Trophoblast cell (in vitro differentiated cells and primary cell): ENCODE results near the gene PALB2.

Experiments used
- DNase-seq, 2 donors: peaks; one replicate each; pipeline ENCODE4 v3.0.0-alpha.2; 2016
- H2AFZ ChIP-seq: 2 replicates; pipeline ENCODE4 v1.6.1; 2013; ENCODE audit warnings: low read length, moderate library complexity, mild to moderate bottlenecking; ENCODE audit not compliant: insufficient read depth, poor library complexity
- H2AK5ac ChIP-seq: 2 replicates; pipeline ENCODE4 v1.6.1; 2013; ENCODE audit warnings: mild to moderate bottlenecking, low read length
- H2BK120ac ChIP-seq: 2 replicates; pipeline ENCODE4 v1.6.1; 2013; ENCODE audit warnings: low read length, mild to moderate bottlenecking, moderate library complexity; ENCODE audit not compliant: insufficient read depth, poor library complexity
- H2BK12ac ChIP-seq: 2 replicates; pipeline ENCODE4 v1.6.1; 2013; ENCODE audit warnings: mild to moderate bottlenecking, low read length, moderate library complexity
- H2BK5ac ChIP-seq: 2 replicates; pipeline ENCODE4 v1.6.1; 2013; ENCODE audit warnings: low read length, low read depth, moderate library complexity, mild to moderate bottlenecking; ENCODE audit not compliant: poor library complexity
- H3K14ac ChIP-seq: 2 replicates; pipeline ENCODE4 v1.6.1; 2013; ENCODE audit warnings: mild to moderate bottlenecking, low read length
- H3K18ac ChIP-seq: 2 replicates; pipeline ENCODE4 v1.6.1; 2013; ENCODE audit warnings: mild to moderate bottlenecking, low read length
- H3K23ac ChIP-seq: 2 replicates; pipeline ENCODE4 v1.6.1; 2013; ENCODE audit warnings: low read length
- H3K27ac ChIP-seq: 2 replicates; pipeline ENCODE4 v1.5.1; 2013; ENCODE audit warnings: low read depth, mild to moderate bottlenecking, inconsistent platforms, low read length, moderate library complexity
- H3K27me3 ChIP-seq: 2 replicates; pipeline ENCODE4 v1.6.1; 2013; ENCODE audit warnings: inconsistent platforms, mild to moderate bottlenecking, low read length, moderate library complexity; ENCODE audit not compliant: insufficient read depth
- H3K36me3 ChIP-seq, 2 experiments: 1 replicate in 1 of 2; 2 replicates in 1 of 2; pipeline ENCODE4 v1.6.1; 2013; ENCODE audit warnings: low read length in 2 of 2, mild to moderate bottlenecking in 2 of 2, moderate library complexity in 1 of 2; ENCODE audit not compliant: insufficient read depth in 2 of 2, control insufficient read depth in 1 of 2
- H3K4ac ChIP-seq: 2 replicates; pipeline ENCODE4 v1.6.1; 2013; ENCODE audit warnings: low read depth, mild to moderate bottlenecking, low read length, moderate library complexity
- H3K4me1 ChIP-seq, 2 experiments: 1 replicate in 1 of 2; 2 replicates in 1 of 2; pipeline ENCODE4 v1.6.1; 2013; ENCODE audit warnings: low read length in 2 of 2, mild to moderate bottlenecking in 2 of 2, moderate library complexity in 1 of 2; ENCODE audit not compliant: insufficient read depth in 2 of 2, control insufficient read depth in 1 of 2
- H3K4me2 ChIP-seq: 2 replicates; pipeline ENCODE4 v1.6.1; 2013; ENCODE audit warnings: inconsistent platforms, mild to moderate bottlenecking, low read length, moderate library complexity
- H3K4me3 ChIP-seq: 2 replicates; pipeline ENCODE4 v1.5.1; 2013; ENCODE audit warnings: mild to moderate bottlenecking, low read depth, low read length, inconsistent platforms
- H3K79me1 ChIP-seq: one replicate; pipeline ENCODE4 v1.6.1; 2013; ENCODE audit warnings: low read length
- H3K79me2 ChIP-seq: 2 replicates; pipeline ENCODE4 v1.6.1; 2013; ENCODE audit warnings: low read length, mild to moderate bottlenecking; ENCODE audit not compliant: control insufficient read depth, insufficient read depth, poor library complexity
- H3K9ac ChIP-seq: 2 replicates; pipeline ENCODE4 v1.6.1; 2013; ENCODE audit warnings: mild to moderate bottlenecking, low read length
- H3K9me3 ChIP-seq: 2 replicates; pipeline ENCODE4 v1.6.1; 2013; ENCODE audit warnings: low read depth, mild to moderate bottlenecking, control low read depth, inconsistent platforms, low read length; ENCODE audit not compliant: insufficient read depth
- H4K12ac ChIP-seq: 2 replicates; pipeline ENCODE4 v1.6.1; 2013; ENCODE audit warnings: low read depth, mild to moderate bottlenecking, low read length, moderate library complexity
- H4K8ac ChIP-seq: 2 replicates; pipeline ENCODE4 v1.6.1; 2013; ENCODE audit warnings: low read depth, mild to moderate bottlenecking, low read length, moderate library complexity
- H4K91ac ChIP-seq: one replicate; pipeline ENCODE4 v1.6.1; 2013; ENCODE audit warnings: low read depth, mild to moderate bottlenecking, low read length, moderate library complexity
- WGBS: extraction: QIAGEN DNeasy Blood & Tissue Kit; methylation state at CpG from one replicate; pipeline ENCODE4 v1.1.7; 2013; ENCODE audit warnings: missing lambda C conversion rate; ENCODE audit not compliant: insufficient read length, insufficient coverage; ENCODE audit errors: extremely low coverage; 5-methylcytosine and 5-hydroxymethylcytosine counted together

Gene PALB2

GRCh38 chr16:23575834-23576233 lies 65.3 kb downstream of the PALB2 start:
- Histone ChIP-seq H2AK5ac (no peak overlapping the region), H3K79me2 (no peaks in the 10 kb centered on the region), H3K4me1 (no peaks in the 10 kb centered on the region)

GRCh38 chr16:23573817-23574216 lies 67.3 kb downstream of the PALB2 start:
- H3K4ac ChIP-seq, result no peak overlapping the region
- no peak overlapping the region for H3K9ac ChIP-seq
- H3K14ac ChIP-seq, result no peak overlapping the region
- no peaks in the 10 kb centered on the region for H3K9me3 ChIP-seq
- H4K8ac ChIP-seq, result no peak overlapping the region
- H3K4me1 ChIP-seq, result no peaks in the 10 kb centered on the region
- H3K4me2 ChIP-seq, result no peak overlapping the region
- H3K4me3 ChIP-seq, result no peak overlapping the region
- H3K79me2 ChIP-seq, result no peaks in the 10 kb centered on the region
- H3K27ac ChIP-seq, result no peak overlapping the region
- H3K36me3 ChIP-seq, result peaks cover 36 to 62% of the 10 kb centered on the region in 2 experiments
- DNase-seq, result no peak
- no peak overlapping the region for H2AK5ac ChIP-seq
- no peak overlapping the region for H3K18ac ChIP-seq
- no peaks in the 10 kb centered on the region for H3K27me3 ChIP-seq
- no peak overlapping the region for H2BK12ac ChIP-seq
- H3K79me1 ChIP-seq, result no peaks in the 10 kb centered on the region
- no CpG with 5 or more reads among the region's 5 CpGs for WGBS
- H2BK120ac ChIP-seq, result no peak overlapping the region
- no peak overlapping the region for H3K23ac ChIP-seq
- no peak overlapping the region for H2BK5ac ChIP-seq
- H4K91ac ChIP-seq, result no peak overlapping the region
- H2AFZ ChIP-seq, result no peak overlapping the region
- peak overlapping the region; percentile 37 for H4K12ac ChIP-seq

More at GRCh38 chr16:23575834-23576233, 65.3 kb downstream of the PALB2 start:
- peaks cover 34 to 56% of the 10 kb centered on the region in 2 experiments for H3K36me3 ChIP-seq
- no peak overlapping the region for H2BK120ac ChIP-seq
- no peak overlapping the region for H3K14ac ChIP-seq
- no peak overlapping the region for H2AFZ ChIP-seq
- no peak overlapping the region for H3K27ac ChIP-seq
- H3K4me2 ChIP-seq, result no peak overlapping the region
- H3K79me1 ChIP-seq, result no peaks in the 10 kb centered on the region
- no CpG with 5 or more reads among the region's 3 CpGs for WGBS
- no peak overlapping the region for H4K12ac ChIP-seq
- H2BK12ac ChIP-seq, result no peak overlapping the region
- H4K91ac ChIP-seq, result no peak overlapping the region
- no peak overlapping the region for H2BK5ac ChIP-seq
- H3K4me3 ChIP-seq, result no peak overlapping the region
- H4K8ac ChIP-seq, result no peak overlapping the region
- H3K9me3 ChIP-seq, result no peaks in the 10 kb centered on the region
- no peak overlapping the region for H3K18ac ChIP-seq
- H3K4ac ChIP-seq, result no peak overlapping the region
- no peaks in the 10 kb centered on the region for H3K27me3 ChIP-seq
- H3K23ac ChIP-seq, result no peak overlapping the region
- no peak for DNase-seq
- H3K9ac ChIP-seq, result no peak overlapping the region

- H3K23ac ChIP-seq, result no peak overlapping the region
- H4K12ac ChIP-seq, result no peak overlapping the region
- no CpG with 5 or more reads among the region's 9 CpGs for WGBS
- no peak overlapping the region for H4K91ac ChIP-seq
- no peaks in the 10 kb centered on the region for H3K79me2 ChIP-seq
- no peak overlapping the region for H3K27ac ChIP-seq
- H3K9me3 ChIP-seq, result no peaks in the 10 kb centered on the region
- H3K14ac ChIP-seq, result no peak overlapping the region
- DNase-seq, result no peak
- H3K4me1 ChIP-seq, result no peaks in the 10 kb centered on the region
- no peaks in the 10 kb centered on the region for H3K79me1 ChIP-seq
- H3K36me3 ChIP-seq, result peaks cover 45 to 68% of the 10 kb centered on the region in 2 experiments
- H2AFZ ChIP-seq, result no peak overlapping the region
- H4K8ac ChIP-seq, result no peak overlapping the region
- no peaks in the 10 kb centered on the region for H3K27me3 ChIP-seq
- no peak overlapping the region for H3K4ac ChIP-seq
- H3K9ac ChIP-seq, result no peak overlapping the region
- no peak overlapping the region for H3K4me3 ChIP-seq
- no peak overlapping the region for H2BK5ac ChIP-seq
- H2BK120ac ChIP-seq, result no peak overlapping the region
- H3K18ac ChIP-seq, result no peak overlapping the region
- H3K4me2 ChIP-seq, result no peak overlapping the region
- no peak overlapping the region for H2BK12ac ChIP-seq
- no peak overlapping the region for H2AK5ac ChIP-seq
These were observed 68.7 kb downstream of the PALB2 start for GRCh38 chr16:23572394-23572793.

GRCh38 chr16:23571895-23572294 lies 69.2 kb downstream of the PALB2 start:
- peaks cover 48 to 71% of the 10 kb centered on the region in 2 experiments for H3K36me3 ChIP-seq
- no peak overlapping the region for H2BK5ac ChIP-seq
- WGBS, result no CpG with 5 or more reads among the region's 5 CpGs
- H3K79me1 ChIP-seq, result no peaks in the 10 kb centered on the region
- H3K4me2 ChIP-seq, result no peak overlapping the region
- H3K4me1 ChIP-seq, result no peaks in the 10 kb centered on the region
- H3K4ac ChIP-seq, result no peak overlapping the region
- no peak overlapping the region for H3K9ac ChIP-seq
- DNase-seq, result no peak
- no peak overlapping the region for H2AFZ ChIP-seq
- no peak overlapping the region for H2BK120ac ChIP-seq
- no peak overlapping the region for H3K18ac ChIP-seq
- no peak overlapping the region for H3K14ac ChIP-seq
- no peak overlapping the region for H3K27ac ChIP-seq
- no peak overlapping the region for H3K4me3 ChIP-seq
- H4K8ac ChIP-seq, result no peak overlapping the region
- no peaks in the 10 kb centered on the region for H3K27me3 ChIP-seq
- H4K12ac ChIP-seq, result no peak overlapping the region
- H3K9me3 ChIP-seq, result no peaks in the 10 kb centered on the region
- H3K79me2 ChIP-seq, result no peaks in the 10 kb centered on the region
- H3K23ac ChIP-seq, result no peak overlapping the region
- H2BK12ac ChIP-seq, result no peak overlapping the region
- no peak overlapping the region for H2AK5ac ChIP-seq
- H4K91ac ChIP-seq, result no peak overlapping the region
